Measurements from ENCODE around the gene OR51S1.
"Not testable (repeated sequence)": the region's sequence is repeated elsewhere in the genome, so short reads cannot be mapped to it uniquely, and the experiment has no call there.

Gene OR51S1

GRCh38 chr11:4804280-4804679 lies 44.7 kb downstream of the OR51S1 start, which contains the start of gene OR52R1:
Gene OR52R1 (minus strand): TSS chr11:4804380. CDS start chr11:4804380, 0 bp downstream.
- no peak for DNase-seq

- not testable (repeated sequence) for DNase-seq
Observed at GRCh38 chr11:4801316-4801715, 47.7 kb downstream of the OR51S1 start.

- no peak for DNase-seq
Observed at GRCh38 chr11:4798427-4799183, 50.4 kb downstream of the OR51S1 start.

Data from inflammatory macrophage treated with lipopolysaccharide for 1 hour (primary cell).